ENCODE measurements around the gene ZSCAN5A.
"Not testable (repeated sequence)": the region's sequence is repeated elsewhere in the genome, so short reads cannot be mapped to it uniquely, and the experiment has no call there.

Gene ZSCAN5A

GRCh38 chr19:56272161-56272798, 42.4 kb downstream of the ZSCAN5A start, which contains the start of gene EDDM13:
EDDM13 (plus strand) TSS chr19:56272748; CDS start chr19:56272835, 87 bp downstream.
- no peaks in the 10 kb centered on the region for H3K27me3 ChIP-seq (ENCODE audit: control insufficient read depth, insufficient read depth, low read length)
- no peak within 1 kb of the TSS for H3K4me3 ChIP-seq (ENCODE audit: low read length)
- no peaks in the 10 kb centered on the region for H3K36me3 ChIP-seq (ENCODE audit: control insufficient read depth, insufficient read depth, low read length)
- H3K9me3 ChIP-seq (ENCODE audit: control insufficient read depth, insufficient read depth, low read length), result no peaks in the 10 kb centered on the region
- no peak within 1 kb of the TSS for H3K27ac ChIP-seq (ENCODE audit: low read length)
- no peak for DNase-seq (ENCODE audit: low read depth, low spot score)
- no CpG with 5 or more reads among the region's 6 CpGs for WGBS (ENCODE audit: insufficient coverage, insufficient read length)
- H3K4me1 ChIP-seq (ENCODE audit: control insufficient read depth, insufficient read depth, low read length), result no peaks in the 10 kb centered on the region

- WGBS (ENCODE audit: insufficient coverage, insufficient read length), result no CpG with 5 or more reads among the region's 6 CpGs
- no peaks in the 10 kb centered on the region for H3K27me3 ChIP-seq (ENCODE audit: control insufficient read depth, insufficient read depth, low read length)
- no peaks in the 10 kb centered on the region for H3K4me1 ChIP-seq (ENCODE audit: control insufficient read depth, insufficient read depth, low read length)
- H3K36me3 ChIP-seq (ENCODE audit: control insufficient read depth, insufficient read depth, low read length), result no peaks in the 10 kb centered on the region
- DNase-seq (ENCODE audit: low read depth, low spot score), result no peak
- no peaks in the 10 kb centered on the region for H3K9me3 ChIP-seq (ENCODE audit: control insufficient read depth, insufficient read depth, low read length)
- H3K4me3 ChIP-seq (ENCODE audit: low read length), result no peak overlapping the region
- no peak overlapping the region for H3K27ac ChIP-seq (ENCODE audit: low read length)
Observed at GRCh38 chr19:56271151-56271550, 43.5 kb downstream of the ZSCAN5A start.

- H3K27ac ChIP-seq (ENCODE audit: low read length), result no peak overlapping the region
- H3K27me3 ChIP-seq (ENCODE audit: control insufficient read depth, insufficient read depth, low read length), result no peaks in the 10 kb centered on the region
- no peak overlapping the region for H3K4me3 ChIP-seq (ENCODE audit: low read length)
- no peak for DNase-seq (ENCODE audit: low read depth, low spot score)
- H3K36me3 ChIP-seq (ENCODE audit: control insufficient read depth, insufficient read depth, low read length), result no peaks in the 10 kb centered on the region
- WGBS (ENCODE audit: insufficient coverage, insufficient read length), result no CpG with 5 or more reads among the region's 3 CpGs
- no peaks in the 10 kb centered on the region for H3K9me3 ChIP-seq (ENCODE audit: control insufficient read depth, insufficient read depth, low read length)
- no peaks in the 10 kb centered on the region for H3K4me1 ChIP-seq (ENCODE audit: control insufficient read depth, insufficient read depth, low read length)
Observed at GRCh38 chr19:56270676-56271075, 44.0 kb downstream of the ZSCAN5A start.

- Histone ChIP-seq H3K36me3 (ENCODE audit: control insufficient read depth, insufficient read depth, low read length) (no peaks in the 10 kb centered on the region), H3K9me3 (ENCODE audit: control insufficient read depth, insufficient read depth, low read length) (no peaks in the 10 kb centered on the region), H3K4me3 (ENCODE audit: low read length) (no peak overlapping the region), H3K27ac (ENCODE audit: low read length) (no peak overlapping the region), H3K4me1 (ENCODE audit: control insufficient read depth, insufficient read depth, low read length) (no peaks in the 10 kb centered on the region), H3K27me3 (ENCODE audit: control insufficient read depth, insufficient read depth, low read length) (no peaks in the 10 kb centered on the region)
- no peak for DNase-seq (ENCODE audit: low read depth, low spot score)
- WGBS (ENCODE audit: insufficient coverage, insufficient read length), result no CpG with 5 or more reads among the region's 6 CpGs
Observed at GRCh38 chr19:56269348-56269747, 45.3 kb downstream of the ZSCAN5A start.

GRCh38 chr19:56266051-56266450, 48.6 kb downstream of the ZSCAN5A start:
- no peaks in the 10 kb centered on the region for H3K4me1 ChIP-seq (ENCODE audit: control insufficient read depth, insufficient read depth, low read length)
- H3K27ac ChIP-seq (ENCODE audit: low read length), result no peak overlapping the region
- no peak overlapping the region for H3K4me3 ChIP-seq (ENCODE audit: low read length)
- H3K36me3 ChIP-seq (ENCODE audit: control insufficient read depth, insufficient read depth, low read length), result no peaks in the 10 kb centered on the region
- DNase-seq (ENCODE audit: low read depth, low spot score), result no peak
- no peaks in the 10 kb centered on the region for H3K9me3 ChIP-seq (ENCODE audit: control insufficient read depth, insufficient read depth, low read length)
- H3K27me3 ChIP-seq (ENCODE audit: control insufficient read depth, insufficient read depth, low read length), result no peaks in the 10 kb centered on the region
- WGBS (ENCODE audit: insufficient coverage, insufficient read length), result no CpG with 5 or more reads among the region's 3 CpGs

GRCh38 chr19:56263319-56263718, 51.3 kb downstream of the ZSCAN5A start:
- WGBS (ENCODE audit: insufficient coverage, insufficient read length), result no CpG with 5 or more reads among the region's 5 CpGs
- Histone ChIP-seq H3K4me1 (ENCODE audit: control insufficient read depth, insufficient read depth, low read length) (no peaks in the 10 kb centered on the region), H3K4me3 (ENCODE audit: low read length) (no peak overlapping the region), H3K9me3 (ENCODE audit: control insufficient read depth, insufficient read depth, low read length) (no peaks in the 10 kb centered on the region), H3K27me3 (ENCODE audit: control insufficient read depth, insufficient read depth, low read length) (no peaks in the 10 kb centered on the region), H3K27ac (ENCODE audit: low read length) (no peak overlapping the region), H3K36me3 (ENCODE audit: control insufficient read depth, insufficient read depth, low read length) (no peaks in the 10 kb centered on the region)
- no peak for DNase-seq (ENCODE audit: low read depth, low spot score)

GRCh38 chr19:56261932-56262331, 52.7 kb downstream of the ZSCAN5A start:
- not testable (repeated sequence) for H3K27me3 ChIP-seq (ENCODE audit: control insufficient read depth, insufficient read depth, low read length); H3K4me1 ChIP-seq (ENCODE audit: control insufficient read depth, insufficient read depth, low read length); DNase-seq (ENCODE audit: low read depth, low spot score); H3K36me3 ChIP-seq (ENCODE audit: control insufficient read depth, insufficient read depth, low read length); H3K27ac ChIP-seq (ENCODE audit: low read length); H3K9me3 ChIP-seq (ENCODE audit: control insufficient read depth, insufficient read depth, low read length); H3K4me3 ChIP-seq (ENCODE audit: low read length)
- no CpG with 5 or more reads among the region's 6 CpGs for WGBS (ENCODE audit: insufficient coverage, insufficient read length)

GRCh38 chr19:56261145-56261544, 53.5 kb downstream of the ZSCAN5A start:
- H3K9me3 ChIP-seq (ENCODE audit: control insufficient read depth, insufficient read depth, low read length), result no peaks in the 10 kb centered on the region
- H3K36me3 ChIP-seq (ENCODE audit: control insufficient read depth, insufficient read depth, low read length), result no peaks in the 10 kb centered on the region
- H3K27ac ChIP-seq (ENCODE audit: low read length), result no peak overlapping the region
- H3K27me3 ChIP-seq (ENCODE audit: control insufficient read depth, insufficient read depth, low read length), result no peaks in the 10 kb centered on the region
- H3K4me3 ChIP-seq (ENCODE audit: low read length), result no peak overlapping the region
- H3K4me1 ChIP-seq (ENCODE audit: control insufficient read depth, insufficient read depth, low read length), result no peaks in the 10 kb centered on the region
- no peak for DNase-seq (ENCODE audit: low read depth, low spot score)

- no peaks in the 10 kb centered on the region for H3K27me3 ChIP-seq (ENCODE audit: control insufficient read depth, insufficient read depth, low read length)
- no peak overlapping the region for H3K4me3 ChIP-seq (ENCODE audit: low read length)
- DNase-seq (ENCODE audit: low read depth, low spot score), result no peak
- H3K36me3 ChIP-seq (ENCODE audit: control insufficient read depth, insufficient read depth, low read length), result no peaks in the 10 kb centered on the region
- H3K9me3 ChIP-seq (ENCODE audit: control insufficient read depth, insufficient read depth, low read length), result no peaks in the 10 kb centered on the region
- H3K27ac ChIP-seq (ENCODE audit: low read length), result no peak overlapping the region
- no peaks in the 10 kb centered on the region for H3K4me1 ChIP-seq (ENCODE audit: control insufficient read depth, insufficient read depth, low read length)
- no CpG with 5 or more reads among the region's 12 CpGs for WGBS (ENCODE audit: insufficient coverage, insufficient read length)
Observed at GRCh38 chr19:56258272-56258671, 56.4 kb downstream of the ZSCAN5A start.

- H3K4me1 ChIP-seq (ENCODE audit: control insufficient read depth, insufficient read depth, low read length), result no peaks in the 10 kb centered on the region
- no peaks in the 10 kb centered on the region for H3K36me3 ChIP-seq (ENCODE audit: control insufficient read depth, insufficient read depth, low read length)
- WGBS (ENCODE audit: insufficient coverage, insufficient read length), result no CpG with 5 or more reads among the region's 5 CpGs
- H3K4me3 ChIP-seq (ENCODE audit: low read length), result no peak overlapping the region
- H3K27me3 ChIP-seq (ENCODE audit: control insufficient read depth, insufficient read depth, low read length), result no peaks in the 10 kb centered on the region
- DNase-seq (ENCODE audit: low read depth, low spot score), result no peak
- H3K9me3 ChIP-seq (ENCODE audit: control insufficient read depth, insufficient read depth, low read length), result no peaks in the 10 kb centered on the region
- no peak overlapping the region for H3K27ac ChIP-seq (ENCODE audit: low read length)
Observed at GRCh38 chr19:56253737-56254136, 60.9 kb downstream of the ZSCAN5A start.

- H3K4me1 ChIP-seq (ENCODE audit: control insufficient read depth, insufficient read depth, low read length), result no peaks in the 10 kb centered on the region
- H3K4me3 ChIP-seq (ENCODE audit: low read length), result no peak overlapping the region
- no peaks in the 10 kb centered on the region for H3K9me3 ChIP-seq (ENCODE audit: control insufficient read depth, insufficient read depth, low read length)
- peak; percentile 76 for DNase-seq (ENCODE audit: low read depth, low spot score)
- H3K27me3 ChIP-seq (ENCODE audit: control insufficient read depth, insufficient read depth, low read length), result no peaks in the 10 kb centered on the region
- no peak overlapping the region for H3K27ac ChIP-seq (ENCODE audit: low read length)
- no CpG with 5 or more reads among the region's 10 CpGs for WGBS (ENCODE audit: insufficient coverage, insufficient read length)
- no peaks in the 10 kb centered on the region for H3K36me3 ChIP-seq (ENCODE audit: control insufficient read depth, insufficient read depth, low read length)
Observed at GRCh38 chr19:56252699-56253422, 61.8 kb downstream of the ZSCAN5A start.
